Measurements from ENCODE around the gene MLPH. TPM values are rescaled to one million over a fixed set of nuclear protein-coding genes. Genes with fewer than 3 reads are reported as not detected.
A peak's percentile ranks its signal among the peaks of the same experiment; 100 is the strongest.

The MLPH gene
- total RNA-seq, 1 experiment from 2014 or later: 159 TPM

DNA sequence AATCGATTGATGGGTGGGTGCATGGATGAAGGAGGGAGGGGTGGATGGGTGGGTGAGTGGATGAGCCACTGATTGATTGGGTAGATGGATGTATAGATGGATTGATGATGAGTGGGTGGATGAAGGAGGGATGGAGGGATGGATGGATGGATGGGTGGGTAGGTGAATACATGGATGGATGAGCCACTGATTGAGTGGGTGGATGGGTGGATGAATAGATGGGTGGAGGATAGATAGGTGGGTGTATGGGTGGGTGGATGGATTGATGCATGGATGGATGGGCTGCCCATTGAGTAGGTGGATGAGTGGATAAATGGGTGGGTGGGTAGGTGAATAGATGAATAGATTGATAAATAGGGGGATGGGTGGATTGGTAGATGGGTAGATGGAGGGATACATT lies 30.9 kb downstream of the MLPH start:
- DNase-seq (ENCODE audit: low read depth): no peak

DNA sequence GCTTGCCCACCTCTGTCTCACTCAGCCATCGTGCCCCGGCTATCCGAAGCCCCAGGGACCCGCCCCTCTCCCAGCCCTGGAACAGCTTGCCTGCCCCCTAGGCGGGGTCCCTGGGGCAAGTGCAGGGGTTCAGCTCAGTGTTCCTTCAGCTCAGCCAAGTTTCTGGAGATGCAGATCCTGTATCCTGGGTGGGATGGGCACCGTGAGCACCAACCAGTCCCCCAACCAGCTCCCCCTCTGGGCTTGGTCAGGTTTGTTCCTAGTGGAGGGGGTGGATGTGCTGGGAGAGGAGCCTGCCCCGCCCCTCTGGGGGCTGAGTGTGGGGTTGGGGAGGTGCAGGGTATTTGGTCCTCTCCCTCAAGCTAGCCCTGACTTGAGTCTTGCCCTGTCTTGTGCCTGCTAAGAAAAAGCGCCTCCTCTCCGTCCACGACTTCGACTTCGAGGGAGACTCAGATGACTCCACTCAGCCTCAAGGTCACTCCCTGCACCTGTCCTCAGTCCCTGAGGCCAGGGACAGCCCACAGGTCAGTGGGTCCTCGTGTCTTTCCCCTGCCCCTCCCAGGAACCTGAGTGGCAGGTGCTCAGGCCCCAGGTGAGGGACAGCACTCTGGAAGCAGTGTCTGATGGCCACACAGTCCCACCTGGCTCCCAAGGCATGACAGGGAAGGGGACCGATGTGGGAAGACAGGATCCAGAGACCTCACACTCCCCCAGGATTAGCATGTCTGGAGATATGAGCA lies 32.6 kb downstream of the MLPH start:
- no peak for DNase-seq (ENCODE audit: low read depth)

DNA sequence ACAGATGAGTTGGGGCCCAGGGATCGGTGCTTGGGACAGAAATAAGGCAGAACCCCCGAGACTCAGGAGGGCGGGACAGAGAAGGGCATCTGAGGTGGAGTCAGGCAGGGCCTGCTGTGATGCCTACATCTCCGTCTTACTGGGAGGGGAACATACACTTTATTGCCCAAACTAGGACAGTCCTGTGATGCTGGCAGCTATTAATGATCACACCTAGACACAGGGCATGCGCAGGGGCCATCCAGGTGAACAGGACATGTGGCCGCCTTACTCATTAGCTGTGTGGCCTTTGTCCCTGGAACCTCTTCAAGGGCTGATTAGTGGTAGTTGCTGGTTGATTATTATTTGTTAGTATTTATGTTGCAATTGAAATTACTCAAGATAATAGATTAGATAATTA lies 33.2 kb downstream of the MLPH start:
- DNase-seq (ENCODE audit: low read depth): no peak

DNA sequence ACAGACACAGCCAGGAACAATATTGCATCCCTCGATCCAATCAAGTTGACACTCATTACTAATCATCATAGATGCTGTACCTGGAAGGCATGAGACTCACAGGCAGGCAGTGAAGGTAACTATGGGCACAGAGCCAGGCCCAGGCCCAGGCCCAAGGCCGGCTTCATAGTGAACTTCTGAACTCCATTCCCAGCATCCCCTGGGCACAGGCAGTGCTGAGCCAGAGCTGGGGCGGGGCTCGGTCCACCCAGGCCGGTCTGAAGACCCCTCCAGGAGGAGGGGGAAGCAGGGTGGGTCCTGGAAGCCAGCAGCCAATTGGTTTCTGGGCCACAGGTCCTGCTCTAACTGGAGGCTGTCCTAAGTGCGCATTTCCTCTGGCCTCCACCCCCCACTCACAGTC lies 37.6 kb downstream of the MLPH start:
- DNase-seq (ENCODE audit: low read depth): no peak

DNA sequence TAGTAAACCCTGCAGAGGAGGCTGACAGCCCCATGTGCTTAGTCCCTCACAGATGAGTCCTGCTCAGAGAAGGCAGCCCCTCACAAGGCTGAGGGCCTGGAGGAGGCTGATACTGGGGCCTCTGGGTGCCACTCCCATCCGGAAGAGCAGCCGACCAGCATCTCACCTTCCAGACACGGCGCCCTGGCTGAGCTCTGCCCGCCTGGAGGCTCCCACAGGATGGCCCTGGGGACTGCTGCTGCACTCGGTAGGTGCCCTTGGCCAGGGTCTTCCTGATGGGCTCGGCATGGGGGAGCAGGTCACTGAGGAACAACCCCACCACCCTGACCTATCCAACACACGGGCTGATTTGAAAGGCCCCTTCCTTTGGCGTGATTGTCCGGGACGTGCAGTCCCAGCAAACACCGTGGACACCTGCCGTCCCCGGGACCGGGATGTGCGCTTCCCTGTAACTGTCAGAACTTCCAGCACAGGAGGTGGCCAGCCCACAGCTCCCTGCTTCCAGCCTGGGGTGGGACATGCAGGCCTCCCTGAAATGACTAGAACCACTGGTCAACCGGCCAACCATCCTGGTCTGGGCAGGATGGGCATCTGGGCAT lies 38.6 kb downstream of the MLPH start:
- no peak for DNase-seq (ENCODE audit: low read depth)

DNA sequence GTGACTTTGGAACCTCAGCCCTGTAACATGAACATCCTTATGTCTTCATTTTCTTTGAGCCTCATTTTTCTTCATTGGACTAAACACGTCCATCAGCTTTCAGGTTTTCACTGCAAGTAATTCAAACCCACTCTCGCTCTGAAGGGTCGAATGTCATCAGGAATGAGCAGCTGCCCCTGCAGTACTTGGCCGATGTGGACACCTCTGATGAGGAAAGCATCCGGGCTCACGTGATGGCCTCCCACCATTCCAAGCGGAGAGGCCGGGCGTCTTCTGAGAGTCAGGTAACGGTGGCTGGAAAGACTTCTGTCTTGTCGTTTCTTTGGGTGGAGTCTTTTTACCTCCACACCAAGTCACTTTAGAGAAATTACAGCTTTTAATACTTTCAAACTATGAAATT lies 40.2 kb downstream of the MLPH start:
- no peak for DNase-seq (ENCODE audit: low read depth)

DNA sequence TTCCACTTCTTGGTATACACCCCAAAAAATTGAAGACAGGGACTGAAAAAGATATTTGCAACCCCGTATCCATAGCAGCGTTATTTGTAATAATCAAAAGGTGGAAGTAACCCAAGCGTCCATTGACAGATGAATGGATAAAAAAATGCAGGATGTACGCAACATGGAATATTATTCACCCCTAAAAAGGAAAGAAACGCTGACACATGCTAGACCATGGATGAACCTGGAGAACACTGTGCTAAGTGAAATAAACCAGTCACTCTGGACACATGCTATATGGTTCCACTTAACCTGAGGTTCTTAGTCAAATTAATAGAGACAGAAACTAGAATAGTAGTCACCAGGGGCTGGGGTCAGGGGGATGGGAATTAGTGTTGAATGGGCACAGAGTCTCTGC lies 40.7 kb downstream of the MLPH start:
- DNase-seq (ENCODE audit: low read depth): no peak

DNA sequence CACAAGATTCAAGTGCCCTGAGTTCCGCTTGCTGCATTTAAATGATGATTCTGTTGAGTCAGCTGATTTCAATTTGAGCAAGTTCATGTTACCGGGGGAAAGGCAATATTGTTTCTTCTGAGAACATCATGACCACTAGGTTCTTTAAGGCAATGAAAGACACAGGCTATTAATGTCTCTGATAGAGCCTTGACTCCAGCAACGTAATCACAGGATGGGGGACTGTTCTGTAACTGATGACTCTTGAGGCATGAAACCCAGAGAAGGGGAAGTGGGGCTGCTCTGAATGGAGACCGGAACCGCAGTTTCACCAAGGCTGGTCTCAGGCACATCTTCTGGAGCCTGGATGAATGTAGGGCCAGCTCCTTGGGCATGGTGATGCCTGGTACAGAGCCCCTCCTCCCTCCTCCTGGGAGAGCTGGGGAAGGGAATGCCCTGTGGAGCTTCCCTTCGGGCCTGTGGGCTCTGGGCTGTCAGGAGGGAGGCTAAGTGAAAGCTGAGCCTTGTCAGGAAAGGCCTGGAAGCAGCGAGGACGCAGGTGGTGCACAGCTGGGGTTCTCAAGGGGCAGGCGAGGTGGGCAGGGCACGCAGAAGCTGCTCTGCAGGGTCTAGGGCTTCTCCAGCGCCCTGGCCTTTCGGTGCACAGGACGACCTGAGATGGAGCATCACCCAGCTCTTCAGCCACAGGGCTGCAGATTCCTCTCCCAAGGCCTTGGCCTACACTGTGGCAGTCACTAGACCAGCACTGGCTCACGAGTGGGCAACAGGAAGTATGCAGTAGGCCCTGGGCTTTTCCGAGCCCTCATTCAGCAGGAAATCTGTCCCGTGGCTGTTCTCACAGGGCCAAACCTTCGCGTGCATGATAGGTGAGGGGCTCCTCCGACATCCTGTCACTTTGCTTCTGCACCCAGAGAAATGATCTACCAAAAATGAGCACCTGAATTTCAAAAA lies 42.7 kb downstream of the MLPH start:
- no peak for DNase-seq (ENCODE audit: low read depth)

DNA sequence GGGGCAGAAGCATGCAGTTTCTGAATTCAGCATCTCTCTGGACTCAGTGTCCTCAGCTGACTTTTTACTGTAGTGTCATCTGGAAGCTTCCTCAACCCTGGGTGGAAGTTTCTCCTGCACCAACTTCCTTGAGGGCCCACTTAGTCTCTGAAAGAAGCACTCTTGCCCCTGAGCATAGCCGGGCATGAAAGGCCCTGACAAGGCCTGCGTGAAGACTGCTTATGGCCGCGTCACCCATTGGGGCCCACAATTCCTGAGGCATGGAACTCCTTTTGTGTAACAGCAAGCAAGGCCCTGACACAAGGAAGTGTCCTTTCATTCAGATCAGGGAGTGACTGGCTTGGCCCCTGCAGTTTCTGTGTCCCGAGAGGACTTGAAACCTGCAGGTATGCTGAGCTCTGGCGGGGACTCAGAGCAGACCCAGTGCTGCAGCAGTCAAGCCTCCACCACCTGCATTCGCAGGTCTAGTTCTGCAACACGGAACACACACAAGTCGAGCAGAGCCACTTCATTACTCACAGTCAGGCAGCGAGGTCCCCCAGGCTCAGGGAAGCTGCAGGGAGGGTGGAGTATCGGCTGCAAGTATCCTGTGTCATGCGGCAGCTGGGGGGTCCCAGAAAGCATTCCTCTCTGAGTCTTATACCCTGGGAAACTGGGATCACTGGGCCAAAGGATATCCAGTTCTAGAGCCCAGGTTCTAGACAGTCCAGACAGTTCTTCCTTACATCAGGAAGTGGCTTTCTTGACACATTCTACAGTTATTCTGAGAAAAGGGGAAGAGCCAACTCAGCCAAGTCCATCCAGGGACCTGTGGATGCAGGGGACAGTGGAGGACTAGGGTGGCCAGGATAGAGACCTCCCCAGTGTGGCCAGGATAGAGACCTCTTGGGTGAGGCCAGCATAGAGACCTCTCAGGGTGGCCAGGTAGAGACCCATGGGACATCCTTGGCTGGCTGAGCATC lies 43.7 kb downstream of the MLPH start:
- peak; percentile 31 for DNase-seq (ENCODE audit: low read depth)

DNA sequence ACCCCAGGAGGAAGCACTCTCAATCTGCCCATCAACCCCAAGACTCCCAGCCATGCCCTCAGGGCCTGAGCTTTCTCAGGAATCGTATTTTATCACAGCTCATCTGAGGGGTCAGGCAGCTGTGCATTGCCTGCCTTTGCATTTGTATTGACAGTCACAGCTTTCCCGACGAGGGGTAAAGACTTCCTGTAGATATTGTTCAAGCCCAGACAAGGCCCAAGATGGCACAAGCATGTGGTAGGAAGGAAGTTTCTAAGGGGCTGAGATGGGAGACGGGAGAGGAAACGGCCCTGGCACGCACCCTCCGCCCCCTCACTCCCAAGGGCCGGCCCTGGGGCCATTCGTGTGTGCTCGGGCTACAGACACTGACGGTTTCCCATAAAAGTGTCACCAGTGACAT lies 45.1 kb downstream of the MLPH start:
- peak; percentile 64 for DNase-seq (ENCODE audit: low read depth)

DNA sequence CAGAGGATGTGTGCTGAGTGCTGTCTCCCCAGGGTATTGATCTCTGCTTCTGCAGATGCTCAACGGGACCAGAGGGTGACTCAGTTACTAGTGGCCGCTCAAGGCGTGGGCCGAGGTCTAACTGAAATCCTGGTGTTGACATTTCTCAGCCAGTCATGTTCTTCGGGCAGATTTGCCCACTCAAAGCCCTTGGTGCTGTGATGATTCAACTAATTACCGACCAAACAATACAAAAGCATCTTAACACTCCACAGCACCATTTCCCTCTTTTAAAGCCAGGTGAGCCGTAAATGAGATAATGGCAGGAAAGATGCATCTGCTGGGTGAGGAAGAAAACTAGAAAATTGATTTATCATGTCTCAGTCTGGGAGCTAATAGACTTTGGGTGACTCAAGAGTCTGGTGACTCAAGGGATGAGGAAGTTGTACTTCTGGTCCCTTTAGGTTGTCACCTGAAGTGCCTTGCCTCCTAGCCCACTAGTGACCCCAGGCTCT lies 46.7 kb downstream of the MLPH start:
- peak; percentile 84 for DNase-seq (ENCODE audit: low read depth)

DNA sequence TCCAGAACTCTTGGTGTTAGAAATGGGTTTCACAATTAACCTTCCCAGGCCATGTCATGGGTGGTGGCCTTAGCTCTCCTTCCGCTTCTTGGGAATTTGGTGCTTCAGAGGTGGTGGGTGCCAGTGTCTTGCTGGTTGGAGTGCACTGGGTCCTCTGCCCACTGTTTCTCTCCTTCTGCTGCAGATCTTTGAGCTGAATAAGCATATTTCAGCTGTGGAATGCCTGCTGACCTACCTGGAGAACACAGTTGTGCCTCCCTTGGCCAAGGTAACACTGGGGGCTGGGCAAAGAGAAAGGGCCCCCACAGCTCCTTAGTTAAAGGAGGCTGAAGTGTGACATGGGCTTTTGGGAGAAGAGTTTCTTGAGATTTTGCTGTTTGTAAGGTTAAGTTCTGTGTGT lies 47.3 kb downstream of the MLPH start:
- no peak for DNase-seq (ENCODE audit: low read depth)

DNA sequence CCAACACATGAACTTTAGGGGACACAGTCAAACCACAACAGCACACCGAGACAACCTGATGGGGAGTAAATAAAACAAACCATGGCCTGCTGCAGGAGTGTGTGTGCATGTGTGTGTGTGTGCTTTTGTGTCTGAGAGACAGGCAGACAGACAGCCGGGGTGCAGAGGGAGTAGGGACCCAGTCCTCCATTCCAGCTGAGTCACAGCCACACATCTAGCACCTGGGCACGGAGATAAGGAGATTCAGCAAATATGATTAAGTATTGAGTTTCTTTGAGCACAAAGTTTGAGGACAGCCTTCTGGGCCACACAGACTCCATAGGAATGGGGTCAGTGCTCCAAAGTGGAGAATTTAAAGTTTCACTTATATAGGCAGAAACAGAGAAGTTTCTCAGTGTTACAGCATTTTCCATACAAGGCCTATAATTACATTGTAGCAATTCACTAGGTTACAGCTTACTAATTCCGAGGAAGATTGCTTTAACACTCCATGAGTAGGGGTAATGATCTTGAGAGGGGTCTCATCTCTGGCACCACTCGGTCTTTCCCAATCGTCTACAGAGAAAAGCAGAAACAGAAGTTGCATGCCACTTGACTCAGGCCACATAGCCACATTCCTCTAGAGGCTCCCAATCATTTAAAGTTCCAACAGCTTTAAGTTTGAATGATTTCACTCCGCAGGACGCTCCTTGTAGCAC lies 48.5 kb downstream of the MLPH start:
- DNase-seq (ENCODE audit: low read depth): no peak

DNA sequence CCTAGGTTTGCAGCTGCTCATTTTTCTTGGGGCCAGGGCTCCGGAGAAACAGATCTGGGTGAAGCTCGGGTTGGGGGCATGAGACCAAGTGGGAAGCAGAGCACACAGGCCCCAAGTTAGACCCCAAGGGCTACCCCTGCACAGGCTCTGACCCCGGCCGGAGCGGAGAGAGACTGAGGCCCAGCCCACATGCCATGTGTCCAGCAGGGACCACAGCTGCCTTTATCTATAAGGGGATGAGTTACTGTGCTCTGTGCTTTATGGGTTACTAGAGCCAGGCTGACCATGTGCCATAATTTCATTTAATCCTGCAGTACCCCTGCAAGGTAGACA lies 49.0 kb downstream of the MLPH start:
- DNase-seq (ENCODE audit: low read depth): no peak

DNA sequence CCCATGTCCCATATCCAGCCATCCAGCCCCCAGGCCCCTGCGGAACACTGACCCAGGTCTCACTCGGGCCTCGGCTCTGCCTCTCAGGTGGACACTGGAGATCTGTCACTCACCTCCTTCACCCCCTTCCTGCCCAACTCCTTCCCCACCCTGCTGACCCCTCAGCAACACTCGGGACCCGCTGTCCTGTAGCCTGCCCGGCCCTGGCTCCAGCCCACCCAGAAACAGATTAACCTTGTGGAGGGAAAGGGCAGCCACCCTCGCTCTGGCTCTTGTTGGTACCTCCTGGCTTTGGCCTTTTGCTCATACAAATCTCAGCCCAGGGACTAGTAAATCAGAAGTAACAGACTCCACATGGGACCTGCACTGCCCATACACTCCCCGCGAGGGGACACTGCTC lies 49.6 kb downstream of the MLPH start:
- DNase-seq (ENCODE audit: low read depth): no peak

DNA sequence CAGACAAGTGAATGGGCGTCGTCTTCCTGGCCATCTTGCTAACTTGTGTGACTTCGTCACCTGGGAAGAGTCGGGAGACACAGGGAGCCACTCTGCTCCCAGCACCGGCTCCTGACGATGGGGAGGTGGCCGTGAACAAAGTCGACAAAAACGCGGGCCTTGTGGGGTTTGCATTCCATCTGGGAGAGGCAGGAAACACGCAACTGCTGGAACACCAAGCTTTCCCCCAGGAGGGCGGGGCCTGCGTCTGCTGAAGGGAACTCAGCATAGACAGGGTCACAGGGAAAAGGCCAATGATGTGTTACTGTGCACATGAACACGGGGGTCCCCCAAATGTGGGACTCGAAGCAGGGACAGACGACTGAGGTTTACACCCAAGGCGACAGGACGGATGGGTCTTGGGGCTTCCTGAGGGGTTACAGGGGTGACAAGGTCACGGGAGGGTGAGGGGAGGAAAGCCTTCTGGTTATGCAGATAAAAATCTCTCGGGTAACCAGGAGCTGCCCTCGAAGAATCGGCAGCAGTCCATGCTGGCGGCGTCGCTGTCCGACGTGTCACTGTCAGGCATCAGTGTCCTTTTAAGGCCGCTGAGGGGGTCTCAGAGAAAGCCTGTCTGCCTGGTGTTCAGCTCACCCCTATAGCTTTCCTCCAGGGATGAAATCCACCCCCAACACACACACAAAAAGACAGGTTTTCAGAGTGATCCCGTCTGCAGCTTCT lies 51.1 kb downstream of the MLPH start:
- no peak for DNase-seq (ENCODE audit: low read depth)

DNA sequence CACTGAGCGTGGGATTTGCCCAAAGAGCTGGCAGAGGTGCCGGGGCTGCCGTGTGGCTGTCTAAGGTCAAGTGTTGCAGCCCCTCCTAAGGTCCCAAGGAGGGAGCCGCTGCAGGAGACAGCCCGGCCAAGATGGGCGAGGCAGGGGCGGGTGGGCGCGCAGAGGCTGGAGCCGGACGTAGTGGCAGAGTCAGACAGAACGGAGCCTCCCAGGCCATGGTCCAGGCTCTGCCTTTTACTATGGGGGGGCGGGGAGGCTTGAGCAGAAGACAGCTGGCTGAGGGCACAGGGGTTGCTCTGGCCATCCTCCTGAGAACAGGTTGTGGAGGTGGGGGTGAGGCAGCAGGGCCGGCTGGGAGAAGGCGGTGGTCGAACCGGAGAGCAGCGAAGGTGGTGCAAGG lies 51.9 kb downstream of the MLPH start:
- no peak for DNase-seq (ENCODE audit: low read depth)

DNA sequence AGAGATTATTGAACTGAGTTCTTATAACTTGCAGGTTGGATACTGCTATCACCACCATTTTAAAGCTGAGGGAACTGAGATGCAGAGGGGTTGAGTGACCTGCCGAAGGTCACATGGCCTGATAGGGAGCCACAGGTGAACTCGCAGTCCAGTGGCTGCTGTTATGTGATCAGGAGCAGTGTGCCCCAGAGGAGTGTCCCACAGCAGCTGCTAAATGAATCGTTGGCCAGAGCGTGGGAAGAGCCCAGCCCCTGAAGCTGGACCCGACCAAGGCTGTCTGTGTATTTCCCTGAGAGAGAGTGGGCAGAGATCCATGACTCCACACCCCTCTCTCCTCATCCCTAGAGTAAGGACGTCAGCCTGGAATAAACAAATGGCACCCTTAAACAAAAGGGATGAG lies 52.6 kb downstream of the MLPH start:
- DNase-seq (ENCODE audit: low read depth): no peak

DNA sequence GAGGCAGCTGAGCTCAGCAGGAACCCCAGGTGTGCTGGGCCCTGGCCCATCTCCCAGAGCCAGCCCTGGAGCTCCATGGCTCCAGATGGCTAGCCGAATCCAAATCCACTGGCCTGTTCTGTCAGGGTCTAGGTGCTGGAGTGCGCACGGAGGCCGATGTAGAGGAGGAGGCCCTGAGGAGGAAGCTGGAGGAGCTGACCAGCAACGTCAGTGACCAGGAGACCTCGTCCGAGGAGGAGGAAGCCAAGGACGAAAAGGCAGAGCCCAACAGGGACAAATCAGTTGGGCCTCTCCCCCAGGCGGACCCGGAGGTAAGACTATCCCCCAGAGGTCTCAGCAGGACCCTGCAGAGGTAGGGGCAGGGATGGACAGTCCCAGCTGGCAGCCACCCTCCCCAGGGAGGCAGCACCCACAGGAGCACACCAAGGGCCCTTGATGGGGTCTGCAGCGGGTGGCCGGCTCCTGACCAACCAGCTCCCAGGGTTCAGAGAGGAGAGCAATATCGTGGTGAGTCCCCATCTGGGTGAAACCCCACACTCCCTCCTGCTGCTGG lies 53.2 kb downstream of the MLPH start:
- no peak for DNase-seq (ENCODE audit: low read depth)

DNA sequence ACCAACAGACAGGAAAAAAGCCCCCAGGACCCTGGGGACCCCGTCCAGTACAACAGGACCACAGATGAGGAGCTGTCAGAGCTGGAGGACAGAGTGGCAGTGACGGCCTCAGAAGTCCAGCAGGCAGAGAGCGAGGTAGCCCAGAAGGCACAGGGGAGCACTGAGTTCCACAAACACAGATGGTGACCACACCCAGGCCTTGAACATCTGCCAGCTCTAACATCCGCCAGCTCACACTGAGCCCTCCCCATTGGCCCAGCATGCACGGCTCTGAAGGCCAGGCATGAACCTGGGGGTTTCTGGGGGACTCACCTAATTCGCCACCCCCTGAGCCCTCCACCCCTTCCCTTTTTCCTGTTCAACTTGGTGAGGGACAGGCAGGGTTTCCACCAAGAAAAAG lies 53.8 kb downstream of the MLPH start:
- peak; percentile 79 for DNase-seq (ENCODE audit: low read depth)

Measured in RPMI7951 (cell line).